ENCODE results near the gene ZMPSTE24. TPM values are rescaled to one million over a fixed set of nuclear protein-coding genes. Genes with fewer than 3 reads are reported as not detected.

ZMPSTE24 gene
- total and polyA plus RNA-seq, 7 donors: 12.7 to 60.2 (median 22.2) TPM

DNA sequence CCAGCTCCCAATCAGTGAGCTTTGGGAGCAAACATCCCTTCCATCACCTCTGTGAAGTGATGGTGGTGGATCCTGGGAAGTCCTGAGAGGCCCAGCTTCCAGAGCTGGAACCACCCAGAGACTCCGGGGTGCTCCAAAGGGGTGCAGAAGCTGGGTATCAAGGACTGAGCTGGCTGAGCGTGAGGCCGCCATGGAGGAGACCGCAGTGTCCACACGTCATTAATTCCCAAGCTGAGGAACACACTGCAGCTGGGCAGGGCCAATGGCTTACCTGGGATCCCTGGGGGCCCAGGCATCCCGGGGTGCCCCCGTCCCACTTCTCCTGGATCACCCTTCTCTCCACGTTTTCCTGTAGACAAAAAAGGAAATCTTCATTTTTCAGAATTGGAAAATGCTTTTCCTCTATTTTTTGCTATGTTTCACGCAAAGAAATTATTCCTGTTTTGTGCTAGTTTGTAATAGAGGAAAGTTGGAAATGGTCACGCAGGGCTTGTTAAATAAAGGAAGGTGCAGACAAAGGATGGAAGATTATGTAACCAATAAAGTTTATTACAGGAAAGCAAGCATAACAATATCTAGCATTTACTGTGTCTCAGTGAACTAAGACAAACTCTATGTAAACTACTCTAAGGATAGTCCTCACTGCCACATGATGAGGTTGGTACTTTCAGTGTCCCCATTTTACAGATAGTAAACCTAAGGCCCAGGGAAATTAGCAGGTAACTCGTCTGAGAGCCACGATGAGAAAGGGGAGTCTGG is 43.7 kb downstream of the ZMPSTE24 start:
- H3K27ac ChIP-seq: no peak overlapping the region
- no peaks in the 10 kb centered on the region for H3K4me1 ChIP-seq
- no peaks in the 10 kb centered on the region for H3K9me3 ChIP-seq
- WGBS, 3 donors: 87 to 92% (median 88%) methylated on average over 12 of the region's 12 CpGs
- TF ChIP-seq, protein P1, sequence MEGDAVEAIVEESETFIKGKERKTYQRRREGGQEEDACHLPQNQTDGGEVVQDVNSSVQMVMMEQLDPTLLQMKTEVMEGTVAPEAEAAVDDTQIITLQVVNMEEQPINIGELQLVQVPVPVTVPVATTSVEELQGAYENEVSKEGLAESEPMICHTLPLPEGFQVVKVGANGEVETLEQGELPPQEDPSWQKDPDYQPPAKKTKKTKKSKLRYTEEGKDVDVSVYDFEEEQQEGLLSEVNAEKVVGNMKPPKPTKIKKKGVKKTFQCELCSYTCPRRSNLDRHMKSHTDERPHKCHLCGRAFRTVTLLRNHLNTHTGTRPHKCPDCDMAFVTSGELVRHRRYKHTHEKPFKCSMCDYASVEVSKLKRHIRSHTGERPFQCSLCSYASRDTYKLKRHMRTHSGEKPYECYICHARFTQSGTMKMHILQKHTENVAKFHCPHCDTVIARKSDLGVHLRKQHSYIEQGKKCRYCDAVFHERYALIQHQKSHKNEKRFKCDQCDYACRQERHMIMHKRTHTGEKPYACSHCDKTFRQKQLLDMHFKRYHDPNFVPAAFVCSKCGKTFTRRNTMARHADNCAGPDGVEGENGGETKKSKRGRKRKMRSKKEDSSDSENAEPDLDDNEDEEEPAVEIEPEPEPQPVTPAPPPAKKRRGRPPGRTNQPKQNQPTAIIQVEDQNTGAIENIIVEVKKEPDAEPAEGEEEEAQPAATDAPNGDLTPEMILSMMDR (IDR thresholded peaks at IDR 0.05): no peak
- intact Hi-C loops (cut with DNase I): no loop called here
- no peaks in the 10 kb centered on the region for H3K36me3 ChIP-seq (ENCODE audit: insufficient read depth in 1 of 2, low read depth in 1 of 2)
- H3K4me3 ChIP-seq: no peak overlapping the region
- no peak for DNase-seq
- peaks cover 0 to 17% (median 5%) of the 10 kb centered on the region in 3 donors for H3K27me3 ChIP-seq (ENCODE audit: insufficient read depth in 3 of 3, low read length in 2 of 3)
- no peak for ATAC-seq

DNA sequence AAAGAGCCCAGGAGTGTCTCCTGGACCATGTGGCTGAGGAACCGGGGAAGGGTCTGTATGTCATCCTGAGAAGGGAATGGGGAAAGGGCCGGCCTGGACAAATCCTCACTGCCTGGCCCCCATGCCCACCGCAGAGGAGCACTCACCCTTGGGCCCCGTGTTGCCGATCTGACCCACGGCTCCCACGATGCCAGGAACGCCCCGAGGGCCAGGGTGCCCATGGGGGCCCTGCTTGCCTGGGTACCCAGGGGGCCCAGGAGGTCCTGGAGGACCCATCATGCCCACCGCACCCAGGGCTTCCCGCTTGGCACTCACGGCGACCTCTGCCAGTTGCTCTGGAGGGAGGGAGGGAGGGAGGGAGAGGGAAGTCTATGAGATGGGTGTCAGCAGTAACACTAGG is 44.4 kb downstream of the ZMPSTE24 start:
- intact Hi-C loops (cut with DNase I): no loop called here
- no peak for ATAC-seq

DNA sequence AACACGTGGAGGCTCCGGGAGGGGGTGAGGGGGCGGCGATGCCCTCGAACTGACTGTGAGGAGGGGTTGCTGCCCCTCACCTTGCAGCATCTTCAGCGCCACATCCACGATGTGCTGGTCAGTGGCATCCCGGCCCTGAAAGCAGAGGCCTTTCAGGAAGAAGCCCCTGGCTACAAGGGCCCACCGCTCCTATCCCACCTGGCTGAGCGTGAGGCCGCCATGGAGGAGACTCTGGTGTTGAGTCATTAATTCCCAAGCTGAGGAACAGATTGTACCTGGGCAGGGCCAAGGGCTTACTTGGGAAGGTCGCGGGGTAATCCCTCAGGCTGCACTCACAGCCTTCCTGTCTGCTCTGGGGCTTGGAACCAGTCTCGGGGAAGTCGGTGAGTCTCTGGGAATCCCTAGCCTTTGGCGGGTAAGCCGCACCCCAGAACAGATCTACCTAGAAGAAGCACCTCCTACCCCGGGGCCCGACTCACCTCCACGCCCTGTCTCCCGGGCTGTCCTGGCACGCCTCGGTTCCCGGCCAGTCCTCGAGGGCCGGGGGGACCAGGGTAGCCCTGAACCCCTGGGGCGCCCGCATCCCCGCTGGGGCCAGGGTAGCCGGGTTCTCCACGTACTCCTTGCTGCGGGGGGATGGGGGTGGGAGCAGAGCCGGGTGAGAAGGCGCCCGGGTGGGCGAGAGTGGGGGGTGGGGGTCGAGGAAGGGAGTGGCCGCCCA is 45.2 kb downstream of the ZMPSTE24 start:
- intact Hi-C loops (cut with DNase I): no loop called here
- Histone ChIP-seq H3K4me1 (no peaks in the 10 kb centered on the region), H3K9me3 (no peaks in the 10 kb centered on the region), H3K27me3 (ENCODE audit: insufficient read depth in 3 of 3, low read length in 2 of 3) (peaks cover 0 to 17% (median 5%) of the 10 kb centered on the region in 3 donors), H3K27ac (no peak overlapping the region), H3K36me3 (ENCODE audit: insufficient read depth in 1 of 2, low read depth in 1 of 2) (no peaks in the 10 kb centered on the region), H3K4me3 (no peak overlapping the region)
- DNase-seq: no peak
- 59 to 69% (median 65%) methylated on average over 26 to 38 of the region's 38 CpGs for WGBS, 3 donors
- TF ChIP-seq, protein P1 (IDR thresholded peaks at IDR 0.05): no peak
- ATAC-seq: no peak

More for the DNA sequence above, 44.4 kb downstream of the ZMPSTE24 start:
- Histone ChIP-seq H3K27ac (no peak overlapping the region), H3K4me3 (no peak overlapping the region), H3K36me3 (ENCODE audit: insufficient read depth in 1 of 2, low read depth in 1 of 2) (no peaks in the 10 kb centered on the region), H3K9me3 (no peaks in the 10 kb centered on the region), H3K4me1 (no peaks in the 10 kb centered on the region), H3K27me3 (ENCODE audit: insufficient read depth in 3 of 3, low read length in 2 of 3) (peaks cover 0 to 17% (median 5%) of the 10 kb centered on the region in 3 donors)
- 78 to 85% (median 83%) methylated on average over 11 to 13 of the region's 13 CpGs for WGBS, 3 donors
- TF ChIP-seq, protein P1 (IDR thresholded peaks at IDR 0.05): no peak
- DNase-seq: no peak

DNA sequence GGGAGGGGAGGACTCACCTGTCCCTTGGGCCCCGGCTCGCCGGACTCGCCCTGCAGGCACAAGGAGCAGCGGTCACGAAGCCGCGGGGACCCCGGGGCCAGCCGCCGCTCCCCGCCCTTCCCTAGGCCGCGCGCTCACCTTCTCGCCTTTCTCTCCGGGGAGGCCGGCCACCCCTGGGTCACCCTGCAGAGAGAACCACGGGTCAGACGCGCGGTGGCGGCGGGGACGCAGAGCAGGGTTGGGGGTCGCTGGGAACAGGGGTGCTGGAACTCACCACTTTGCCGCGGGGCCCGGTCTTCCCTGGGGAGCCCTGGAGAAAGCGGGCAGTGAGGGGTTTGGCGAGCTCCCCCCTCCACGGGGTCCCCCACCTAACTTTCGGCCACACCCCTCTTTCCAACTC is 45.8 kb downstream of the ZMPSTE24 start:
- no peak for ATAC-seq
- 24 to 38% (median 27%) methylated on average over 15 to 33 of the region's 33 CpGs for WGBS, 3 donors

More for the DNA sequence above, 45.8 kb downstream of the ZMPSTE24 start:
- no peaks in the 10 kb centered on the region for H3K4me1 ChIP-seq
- no peak overlapping the region for H3K27ac ChIP-seq
- H3K36me3 ChIP-seq (ENCODE audit: insufficient read depth in 1 of 2, low read depth in 1 of 2): no peaks in the 10 kb centered on the region
- TF ChIP-seq, protein P1 (IDR thresholded peaks at IDR 0.05): no peak
- intact Hi-C loops (cut with DNase I): no loop called here
- H3K4me3 ChIP-seq: no peak overlapping the region
- no peak for DNase-seq
- H3K9me3 ChIP-seq: no peaks in the 10 kb centered on the region
- peaks cover 0 to 17% (median 5%) of the 10 kb centered on the region in 3 donors for H3K27me3 ChIP-seq (ENCODE audit: insufficient read depth in 3 of 3, low read length in 2 of 3)
